Lower leg skin (tissue), 4 donors: ENCODE data around the gene EEF1E1. TPM values are rescaled to one million over a fixed set of nuclear protein-coding genes. Genes with fewer than 3 reads are reported as not detected.

Experiments used
- DNase-seq, 2 donors: peaks; one replicate each; pipeline ENCODE4 v3.0.0-alpha.2; 2019; ENCODE audit warnings: low spot score in 2 of 2
- H3K4me3 ChIP-seq: fragments of 200-600 bp; sonication (generic); 2 replicates; pipeline ENCODE4 v1.5.1; 2017; ENCODE audit warnings: mild to moderate bottlenecking, low read depth; ENCODE audit not compliant: poor library complexity, severe bottlenecking
- CTCF ChIP-seq, 3 donors: fragments of 450-650 bp; IDR thresholded peaks; one replicate each; pipeline ENCODE4 v1.5.1; 2016; ENCODE audit warnings: antibody characterized with exemption in 3 of 3, mild to moderate bottlenecking in 3 of 3, moderate library complexity in 2 of 3
- POLR2A ChIP-seq, 2 donors: fragments of 450-650 bp; IDR thresholded peaks; one replicate each; pipeline ENCODE4 v1.6.1; 2016 to 2017; ENCODE audit warnings: antibody characterized with exemption in 2 of 2, mild to moderate bottlenecking in 1 of 2, moderate library complexity in 1 of 2
- WGBS, 2 donors: methylation state at CpG; one replicate each; pipeline ENCODE4 v1.1.5; 2018; 5-methylcytosine and 5-hydroxymethylcytosine counted together
- intact Hi-C: fragments of 100-400 bp; cut with DNase I; formaldehyde crosslinking; loops from one replicate; pipeline ENCODE4 v1.15.0; 2023; ENCODE audit warnings: low total_unique reads
- total RNA-seq, 4 donors: library from RNA; depleted of rRNA; stranded (reverse); fragments of >200 nt; gene quantifications; one replicate each; pipeline ENCODE4 v1.1.0, GENCODE V29; 2016

Gene EEF1E1
- total RNA-seq, 4 donors from 2014 or later, result 11.1 to 39.4 (median 17.9) TPM

- H3K4me3 ChIP-seq, result no peak overlapping the region
- TF ChIP-seq CTCF (IDR thresholded peaks at IDR 0.05) (no peak), POLR2A (IDR thresholded peaks at IDR 0.05) (no peak)
- DNase-seq, result no peak
- intact Hi-C loops, result no loop called here
- 67 to 70% methylated on average over 4 of the region's 4 CpGs for WGBS, 2 donors
Observed at GRCh38 chr6:8080362-8081151, 21.8 kb downstream of the EEF1E1 start.

- WGBS, 2 donors, result 74 to 79% methylated on average over 2 of the region's 2 CpGs
- intact Hi-C loops, result no loop called here
- no peak overlapping the region for H3K4me3 ChIP-seq
- DNase-seq, result no peak
- no peak for TF ChIP-seq CTCF (IDR thresholded peaks at IDR 0.05)
- no peak for TF ChIP-seq POLR2A (IDR thresholded peaks at IDR 0.05)
Observed at GRCh38 chr6:8079126-8079525, 23.2 kb downstream of the EEF1E1 start.

GRCh38 chr6:8077991-8078390 is 24.4 kb downstream of the EEF1E1 start:
- WGBS, 2 donors, result 86 to 96% methylated on average over 2 of the region's 2 CpGs
- TF ChIP-seq CTCF (IDR thresholded peaks at IDR 0.05), result no peak
- TF ChIP-seq POLR2A (IDR thresholded peaks at IDR 0.05), result no peak
- intact Hi-C loops, result no loop called here

GRCh38 chr6:8075704-8076103 is 26.6 kb downstream of the EEF1E1 start:
- 88 to 91% methylated on average over 3 of the region's 3 CpGs for WGBS, 2 donors

More at GRCh38 chr6:8077991-8078390, 24.4 kb downstream of the EEF1E1 start:
- DNase-seq, result no peak
- no peak overlapping the region for H3K4me3 ChIP-seq

GRCh38 chr6:8075185-8075584 is 27.2 kb downstream of the EEF1E1 start:
- no peak overlapping the region for H3K4me3 ChIP-seq
- 87 to 88% methylated on average over 4 of the region's 4 CpGs for WGBS, 2 donors
- no peak for DNase-seq
- intact Hi-C loops, result no loop called here
- TF ChIP-seq POLR2A (IDR thresholded peaks at IDR 0.05) (no peak), CTCF (IDR thresholded peaks at IDR 0.05) (no peak)

More at GRCh38 chr6:8075704-8076103, 26.6 kb downstream of the EEF1E1 start:
- no peak for DNase-seq
- TF ChIP-seq CTCF (IDR thresholded peaks at IDR 0.05) (no peak), POLR2A (IDR thresholded peaks at IDR 0.05) (no peak)
- intact Hi-C loops, result no loop called here
- H3K4me3 ChIP-seq, result no peak overlapping the region
